Loucy (cell line): ENCODE results near the gene SPRR1B.

ENCODE experiments used
- H2AFZ ChIP-seq: fragments of 200-600 bp; sonication (generic); 2 replicates; pipeline ENCODE4 v1.6.0; 2016; ENCODE audit warnings: antibody characterized with exemption, mild to moderate bottlenecking, low read length, moderate library complexity
- H3F3A ChIP-seq: fragments of 200-600 bp; 2 replicates; pipeline ENCODE4 v1.6.0; 2016; ENCODE audit warnings: antibody characterized with exemption, low read depth, mild to moderate bottlenecking
- H3K27me3 ChIP-seq: fragments of 200-600 bp; sonication (generic); 2 replicates; pipeline ENCODE4 v1.6.1; 2014; ENCODE audit warnings: low read length, mild to moderate bottlenecking; ENCODE audit not compliant: insufficient read depth, poor library complexity, severe bottlenecking
- H3K36me3 ChIP-seq: fragments of 200-600 bp; sonication (generic); 2 replicates; pipeline ENCODE4 v1.6.1; 2016; ENCODE audit warnings: low read length; ENCODE audit not compliant: insufficient read depth
- H3K4me1 ChIP-seq: fragments of 200-600 bp; sonication (generic); 2 replicates; pipeline ENCODE4 v1.5.1; 2014; ENCODE audit warnings: low read length, mild to moderate bottlenecking; ENCODE audit not compliant: insufficient read depth, poor library complexity, severe bottlenecking
- H3K4me2 ChIP-seq: fragments of 200-600 bp; sonication (generic); 2 replicates; pipeline ENCODE4 v1.6.0; 2014; ENCODE audit warnings: antibody characterized with exemption, low read length, low read depth, mild to moderate bottlenecking; ENCODE audit not compliant: poor library complexity, severe bottlenecking
- H3K4me3 ChIP-seq: fragments of 200-600 bp; sonication (generic); 2 replicates; pipeline ENCODE4 v1.5.1; 2014; ENCODE audit warnings: low read length, mild to moderate bottlenecking, mixed read lengths; ENCODE audit not compliant: poor library complexity, severe bottlenecking
- H3K79me2 ChIP-seq: fragments of 200-600 bp; sonication (generic); 2 replicates; pipeline ENCODE4 v1.6.1; 2014; ENCODE audit warnings: low read length; ENCODE audit not compliant: insufficient read depth
- H3K9ac ChIP-seq: fragments of 200-600 bp; sonication (generic); 2 replicates; pipeline ENCODE4 v1.6.0; 2014; ENCODE audit warnings: mild to moderate bottlenecking, low read depth, low read length, moderate library complexity; ENCODE audit not compliant: poor library complexity, severe bottlenecking
- H3K9me2 ChIP-seq: fragments of 200-600 bp; sonication (generic); replicated peaks from 2 replicates; pipeline ENCODE4 v1.6.1; 2016; ENCODE audit warnings: low read depth, low read length, mixed read lengths
- H3K9me3 ChIP-seq: fragments of 200-600 bp; sonication (generic); 2 replicates; pipeline ENCODE4 v1.6.1; 2014; ENCODE audit warnings: mild to moderate bottlenecking, antibody characterized with exemption, low read length, low read depth; ENCODE audit not compliant: insufficient read depth
- H4K20me1 ChIP-seq: fragments of 200-600 bp; sonication (generic); 2 replicates; pipeline ENCODE4 v1.6.0; 2014; ENCODE audit warnings: antibody characterized with exemption, low read length, mild to moderate bottlenecking; ENCODE audit not compliant: insufficient read depth, poor library complexity, severe bottlenecking
- CTCF ChIP-seq: fragments of 200-600 bp; sonication (generic); conservative IDR thresholded peaks from 2 replicates; pipeline ENCODE4 v1.5.1; 2014; ENCODE audit warnings: mild to moderate bottlenecking, antibody characterized with exemption, low read length
- EZH2phosphoT487 ChIP-seq: fragments of 200-600 bp; IDR thresholded peaks from 2 replicates; pipeline ENCODE4 v1.6.1; 2018; ENCODE audit warnings: antibody characterized with exemption, mild to moderate bottlenecking, moderate library complexity, borderline replicate concordance

The SPRR1B gene

GRCh38 chr1:152983743-152984142, 47.3 kb upstream of the SPRR1B start, which contains the start of gene SPRR1A:
Gene SPRR1A (plus strand): TSS chr1:152984081. CDS start chr1:152985231, 1,150 bp downstream.
- TF ChIP-seq CTCF = no peak
- TF ChIP-seq EZH2phosphoT487 = no peak
- Histone ChIP-seq H3K27me3 (no peaks in the 10 kb centered on the region), H3K9me3 (no peaks in the 10 kb centered on the region), H3K9me2 (no peaks in the 10 kb centered on the region), H3K9ac (no peak within 1 kb of the TSS), H3F3A (no peaks in the 10 kb centered on the region), H3K36me3 (no peaks in the 10 kb centered on the region), H3K4me2 (no peak within 1 kb of the TSS), H3K4me1 (no peaks in the 10 kb centered on the region), H3K4me3 (no peak within 1 kb of the TSS), H3K79me2 (no peaks in the 10 kb centered on the region), H4K20me1 (no peaks in the 10 kb centered on the region), H2AFZ (no peak within 1 kb of the TSS)

DNA sequence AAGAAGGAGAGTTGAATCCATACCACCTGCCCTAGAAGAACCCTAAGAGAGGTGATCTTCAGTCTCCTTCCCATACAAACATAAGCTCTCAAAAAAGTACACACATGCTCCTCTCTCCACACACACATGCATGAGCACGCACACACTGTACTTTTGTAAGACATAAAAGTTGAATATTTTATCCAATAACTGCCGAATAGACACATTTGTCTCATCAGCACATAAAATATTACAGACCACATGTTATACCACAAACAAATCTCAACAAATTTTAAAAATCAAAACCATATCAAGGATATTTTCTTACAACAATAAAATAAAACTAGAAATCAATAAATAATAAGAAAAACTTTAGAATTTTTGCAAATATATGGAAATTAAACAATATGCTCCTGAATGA, 44.4 kb upstream of the SPRR1B start:
- H3K4me3 ChIP-seq = no peak overlapping the region
- H4K20me1 ChIP-seq = no peaks in the 10 kb centered on the region
- TF ChIP-seq EZH2phosphoT487 = no peak
- TF ChIP-seq CTCF = no peak
- no peak overlapping the region for H2AFZ ChIP-seq
- H3K9me2 ChIP-seq = no peaks in the 10 kb centered on the region
- H3K27me3 ChIP-seq = no peaks in the 10 kb centered on the region
- no peaks in the 10 kb centered on the region for H3K36me3 ChIP-seq
- no peaks in the 10 kb centered on the region for H3K4me1 ChIP-seq
- no peaks in the 10 kb centered on the region for H3K9me3 ChIP-seq
- no peaks in the 10 kb centered on the region for H3F3A ChIP-seq
- H3K79me2 ChIP-seq = no peaks in the 10 kb centered on the region
- H3K9ac ChIP-seq = no peak overlapping the region
- no peak overlapping the region for H3K4me2 ChIP-seq

DNA sequence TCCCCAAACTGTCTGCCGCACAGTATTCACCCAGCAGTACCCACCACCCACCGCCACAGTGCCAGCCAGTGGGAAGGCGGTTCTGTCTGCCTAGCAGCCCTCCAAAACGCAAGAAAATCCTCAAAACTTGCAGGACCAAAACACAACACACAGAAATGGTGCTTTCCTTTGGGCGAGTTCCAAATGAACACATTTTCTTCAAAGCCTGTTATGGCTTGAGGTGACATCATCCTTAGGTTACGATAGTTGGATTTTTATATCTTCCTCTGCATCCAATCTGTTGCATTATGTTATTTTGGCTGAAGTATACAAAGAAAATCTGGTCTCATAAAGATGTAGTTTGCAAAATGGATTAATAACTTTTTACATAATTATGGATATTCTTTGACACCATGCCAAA, 37.8 kb upstream of the SPRR1B start:
- H2AFZ ChIP-seq = no peak overlapping the region
- H3K9me2 ChIP-seq = no peaks in the 10 kb centered on the region
- TF ChIP-seq CTCF (no peak), EZH2phosphoT487 (no peak)
- H3K4me1 ChIP-seq = no peaks in the 10 kb centered on the region
- H3K9me3 ChIP-seq = no peaks in the 10 kb centered on the region
- no peak overlapping the region for H3K4me3 ChIP-seq
- H3K27me3 ChIP-seq = no peaks in the 10 kb centered on the region
- H4K20me1 ChIP-seq = no peaks in the 10 kb centered on the region
- no peaks in the 10 kb centered on the region for H3K36me3 ChIP-seq
- H3K79me2 ChIP-seq = no peaks in the 10 kb centered on the region
- H3K9ac ChIP-seq = no peak overlapping the region
- no peak overlapping the region for H3K4me2 ChIP-seq
- H3F3A ChIP-seq = no peaks in the 10 kb centered on the region
